ENCODE measurements around the gene CCDC192.

DNA sequence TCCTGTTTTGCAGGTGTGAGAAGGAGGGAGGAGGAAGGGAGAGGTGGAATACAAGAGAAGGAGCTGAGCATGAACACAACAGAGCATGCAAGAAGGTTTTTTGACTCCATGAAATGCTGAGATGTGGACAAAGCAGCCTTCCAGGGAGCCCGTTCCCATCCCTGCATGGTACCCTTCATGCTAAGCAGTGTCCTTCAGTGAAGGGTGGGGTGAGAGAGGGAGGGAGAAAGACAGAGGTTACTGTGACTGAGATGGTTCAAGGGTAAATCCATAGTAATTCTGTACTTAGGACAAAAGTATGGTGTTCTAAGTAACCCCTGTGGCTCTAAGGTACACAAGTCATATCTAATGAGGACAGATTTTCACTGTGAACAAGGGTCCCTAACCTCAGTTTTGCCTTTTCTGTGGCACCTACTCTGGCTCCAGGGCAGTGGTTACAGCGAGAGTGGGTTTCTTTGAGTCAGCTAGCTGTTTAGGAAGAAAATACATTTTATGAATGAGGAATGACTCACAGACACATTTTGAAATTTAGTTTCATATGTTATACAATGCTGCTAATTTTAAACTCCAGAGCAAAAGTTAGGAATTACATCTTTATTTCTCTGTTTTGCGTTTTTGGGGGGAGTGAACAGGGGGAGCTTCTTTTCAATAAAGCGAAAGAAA lies 195.5 kb downstream of the CCDC192 start:
- TF ChIP-seq, protein P1, sequence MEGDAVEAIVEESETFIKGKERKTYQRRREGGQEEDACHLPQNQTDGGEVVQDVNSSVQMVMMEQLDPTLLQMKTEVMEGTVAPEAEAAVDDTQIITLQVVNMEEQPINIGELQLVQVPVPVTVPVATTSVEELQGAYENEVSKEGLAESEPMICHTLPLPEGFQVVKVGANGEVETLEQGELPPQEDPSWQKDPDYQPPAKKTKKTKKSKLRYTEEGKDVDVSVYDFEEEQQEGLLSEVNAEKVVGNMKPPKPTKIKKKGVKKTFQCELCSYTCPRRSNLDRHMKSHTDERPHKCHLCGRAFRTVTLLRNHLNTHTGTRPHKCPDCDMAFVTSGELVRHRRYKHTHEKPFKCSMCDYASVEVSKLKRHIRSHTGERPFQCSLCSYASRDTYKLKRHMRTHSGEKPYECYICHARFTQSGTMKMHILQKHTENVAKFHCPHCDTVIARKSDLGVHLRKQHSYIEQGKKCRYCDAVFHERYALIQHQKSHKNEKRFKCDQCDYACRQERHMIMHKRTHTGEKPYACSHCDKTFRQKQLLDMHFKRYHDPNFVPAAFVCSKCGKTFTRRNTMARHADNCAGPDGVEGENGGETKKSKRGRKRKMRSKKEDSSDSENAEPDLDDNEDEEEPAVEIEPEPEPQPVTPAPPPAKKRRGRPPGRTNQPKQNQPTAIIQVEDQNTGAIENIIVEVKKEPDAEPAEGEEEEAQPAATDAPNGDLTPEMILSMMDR (conservative IDR thresholded peaks at IDR 0.05; ENCODE audit: low read length), result no peak
- no peak for TF ChIP-seq EZH2phosphoT487 (IDR thresholded peaks at IDR 0.05; ENCODE audit: borderline replicate concordance)

Data from Loucy (cell line).